H9 (cell line): ENCODE results near the gene OR6C68. TPM values are rescaled to one million over a fixed set of nuclear protein-coding genes. Genes with fewer than 3 reads are reported as not detected.
"Not testable (repeated sequence)": the region's sequence is repeated elsewhere in the genome, so short reads cannot be mapped to it uniquely, and the experiment has no call there.

Source experiments
- DNase-seq: peaks from one replicate; pipeline ENCODE4 v3.0.0-alpha.2; 2017
- H2AFZ ChIP-seq: one replicate; pipeline ENCODE4 v1.6.1; 2013; ENCODE audit warnings: mild to moderate bottlenecking, low read length, control low read depth, moderate library complexity
- H2AK5ac ChIP-seq: 2 replicates; pipeline ENCODE4 v1.6.1; 2013; ENCODE audit warnings: low read length, control low read depth, mixed read lengths; ENCODE audit not compliant: insufficient read length
- H2BK120ac ChIP-seq: one replicate; pipeline ENCODE4 v1.6.1; 2013; ENCODE audit warnings: low read depth, mild to moderate bottlenecking, low read length, control low read depth, inconsistent platforms; ENCODE audit not compliant: poor library complexity, severe bottlenecking
- H2BK12ac ChIP-seq: 2 replicates; pipeline ENCODE4 v1.6.1; 2013; ENCODE audit warnings: low read length, control low read depth, mixed read lengths, low read depth; ENCODE audit not compliant: insufficient read length
- H2BK15ac ChIP-seq: 2 replicates; pipeline ENCODE4 v1.6.1; 2013; ENCODE audit warnings: low read depth, low read length, control low read depth
- H2BK20ac ChIP-seq: one replicate; pipeline ENCODE4 v1.6.1; 2013; ENCODE audit warnings: low read depth, mild to moderate bottlenecking, low read length, control low read depth, inconsistent platforms; ENCODE audit not compliant: poor library complexity, severe bottlenecking
- H2BK5ac ChIP-seq: 2 replicates; pipeline ENCODE4 v1.6.1; 2013; ENCODE audit warnings: low read length, control low read depth, mixed read lengths; ENCODE audit not compliant: insufficient read length
- H3K14ac ChIP-seq: 2 replicates; pipeline ENCODE4 v1.6.1; 2013; ENCODE audit warnings: low read length, control low read depth; ENCODE audit not compliant: insufficient read depth
- H3K18ac ChIP-seq: 2 replicates; pipeline ENCODE4 v1.6.1; 2013; ENCODE audit warnings: low read depth, mild to moderate bottlenecking, mixed read lengths, low read length, control low read depth; ENCODE audit not compliant: insufficient read length
- H3K23ac ChIP-seq: 2 replicates; pipeline ENCODE4 v1.6.1; 2013; ENCODE audit warnings: low read length, control low read depth, mixed read lengths, low read depth; ENCODE audit not compliant: insufficient read length
- H3K23me2 ChIP-seq: 2 replicates; pipeline ENCODE4 v1.6.1; 2013; ENCODE audit warnings: low read depth, mild to moderate bottlenecking, mixed read lengths, low read length, control low read depth; ENCODE audit not compliant: insufficient read length, poor library complexity, severe bottlenecking
- H3K27ac ChIP-seq: 2 replicates; pipeline ENCODE4 v1.5.1; 2013; ENCODE audit warnings: low read length, control low read depth, mixed read lengths, low read depth; ENCODE audit not compliant: insufficient read length
- H3K27me3 ChIP-seq: 2 replicates; pipeline ENCODE4 v1.6.1; 2013; ENCODE audit warnings: low read length, control low read depth, inconsistent platforms; ENCODE audit not compliant: insufficient read depth
- H3K4ac ChIP-seq: 2 replicates; pipeline ENCODE4 v1.6.1; 2013; ENCODE audit warnings: low read depth, mild to moderate bottlenecking, control low read depth, inconsistent platforms, low read length, moderate library complexity
- H3K4me1 ChIP-seq: 2 replicates; pipeline ENCODE4 v1.6.1; 2013; ENCODE audit warnings: low read length, control low read depth, inconsistent platforms; ENCODE audit not compliant: insufficient read depth
- H3K4me2 ChIP-seq: 2 replicates; pipeline ENCODE4 v1.6.1; 2013; ENCODE audit warnings: low read length, control low read depth, mixed read lengths; ENCODE audit not compliant: insufficient read length, insufficient read depth
- H3K56ac ChIP-seq: 2 replicates; pipeline ENCODE4 v1.6.1; 2013; ENCODE audit warnings: low read depth, mild to moderate bottlenecking, mixed read lengths, low read length, control low read depth; ENCODE audit not compliant: insufficient read length
- H3K79me1 ChIP-seq: 2 replicates; pipeline ENCODE4 v1.6.1; 2013; ENCODE audit warnings: low read depth, mild to moderate bottlenecking, moderate library complexity, low read length, control low read depth, inconsistent platforms; ENCODE audit not compliant: insufficient read depth, poor library complexity, severe bottlenecking
- H3K79me2 ChIP-seq: 2 replicates; pipeline ENCODE4 v1.6.1; 2013; ENCODE audit warnings: low read length, control low read depth, inconsistent platforms; ENCODE audit not compliant: insufficient read depth
- H3K9ac ChIP-seq: 2 replicates; pipeline ENCODE4 v1.6.1; 2013; ENCODE audit warnings: low read length, control low read depth, mixed read lengths; ENCODE audit not compliant: insufficient read length; ENCODE audit errors: extremely low read depth
- H3K9me3 ChIP-seq: one replicate; pipeline ENCODE4 v1.6.1; 2013; ENCODE audit warnings: low read depth, low read length, inconsistent platforms; ENCODE audit not compliant: control insufficient read depth
- H3T11ph ChIP-seq: one replicate; pipeline ENCODE4 v1.6.1; 2013; ENCODE audit warnings: mild to moderate bottlenecking, low read length, control low read depth, inconsistent platforms
- H4K20me1 ChIP-seq: one replicate; pipeline ENCODE4 v1.6.1; 2013; ENCODE audit not compliant: control insufficient read depth, insufficient read length, insufficient read depth
- H4K5ac ChIP-seq: 2 replicates; pipeline ENCODE4 v1.6.1; 2013; ENCODE audit warnings: low read depth, mild to moderate bottlenecking, mixed read lengths, low read length, control low read depth; ENCODE audit not compliant: insufficient read length
- H4K8ac ChIP-seq: replicated peaks from 2 replicates; pipeline ENCODE4 v1.6.1; 2013; ENCODE audit warnings: low read length, control low read depth, mixed read lengths, low read depth; ENCODE audit not compliant: insufficient read length
- H4K91ac ChIP-seq: 2 replicates; pipeline ENCODE4 v1.6.1; 2013; ENCODE audit warnings: low read depth, mild to moderate bottlenecking, moderate library complexity, mixed read lengths, low read length, control low read depth; ENCODE audit not compliant: insufficient read length
- H3K27ac Mint-ChIP-seq, 3 experiments: 2 replicates in 2 of 3; 3 replicates in 1 of 3; pipeline ENCODE4 v1.8.0; 2020 to 2021; ENCODE audit warnings: mixed read lengths in 3 of 3, mild to moderate bottlenecking in 1 of 3, moderate library complexity in 1 of 3
- H3K27me3 Mint-ChIP-seq: 2 replicates; pipeline ENCODE4 v1.8.0; 2021; ENCODE audit warnings: low read depth, mild to moderate bottlenecking, moderate library complexity, mixed read lengths
- H3K36me3 Mint-ChIP-seq, 3 experiments: 2 replicates in 2 of 3; 3 replicates in 1 of 3; pipeline ENCODE4 v1.8.0; 2020 to 2021; ENCODE audit warnings: low read depth in 3 of 3, mixed read lengths in 3 of 3; ENCODE audit not compliant: insufficient read depth in 1 of 3
- H3K4me1 Mint-ChIP-seq, 2 experiments: 2 replicates each; pipeline ENCODE4 v1.8.0; 2020; ENCODE audit warnings: mixed read lengths in 2 of 2
- H3K4me3 Mint-ChIP-seq, 2 experiments: 2 replicates in 1 of 2; 3 replicates in 1 of 2; pipeline ENCODE4 v1.8.0; 2020 to 2021; ENCODE audit warnings: mild to moderate bottlenecking in 2 of 2, mixed read lengths in 2 of 2, moderate library complexity in 1 of 2
- H3K9me3 Mint-ChIP-seq, 2 experiments: 2 replicates in 1 of 2; 3 replicates in 1 of 2; pipeline ENCODE4 v1.8.0; 2020; ENCODE audit warnings: mild to moderate bottlenecking in 2 of 2, mixed read lengths in 2 of 2, moderate library complexity in 1 of 2
- WGBS: extraction: QIAGEN DNeasy Blood & Tissue Kit; methylation state at CpG from one replicate; pipeline ENCODE4 v1.1.7; 2013; ENCODE audit warnings: missing lambda C conversion rate, low lambda C conversion rate, mixed read lengths; ENCODE audit not compliant: insufficient read length; ENCODE audit errors: extremely low coverage; 5-methylcytosine and 5-hydroxymethylcytosine counted together
- total RNA-seq: library from RNA; stranded (reverse); gene quantifications from 2 replicates; pipeline ENCODE4 v1.2.1, GENCODE V29; 2021
- TF ChIP-seq, protein P1 (sequence below): fragments of 200-600 bp; sonication (generic); conservative IDR thresholded peaks from 3 replicates; pipeline ENCODE4 v1.8.0; 2021; ENCODE audit warnings: antibody characterized with exemption, mild to moderate bottlenecking

Gene OR6C68
- total RNA-seq, 1 experiment from 2014 or later: not detected

DNA sequence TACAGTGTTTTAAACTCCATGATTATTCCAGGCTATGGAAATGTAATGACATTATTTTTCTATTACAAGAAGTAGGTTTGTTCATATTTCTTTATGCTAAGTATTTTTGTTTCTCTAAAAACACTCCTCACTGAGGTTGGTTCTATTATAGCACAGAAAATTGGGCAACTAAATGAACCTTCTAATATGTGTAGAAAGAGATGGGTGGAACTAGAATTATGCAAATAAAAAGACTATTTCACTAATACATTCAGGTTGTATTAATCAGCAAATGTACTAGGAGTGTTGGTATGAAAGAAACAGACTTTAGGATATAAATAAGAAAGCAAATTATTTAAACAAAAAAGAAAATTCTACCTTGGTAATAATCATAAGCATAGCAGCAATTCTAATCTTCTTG is 43.4 kb upstream of the OR6C68 start:
- H2AK5ac ChIP-seq: no peak overlapping the region
- no peak overlapping the region for H3K27ac Mint-ChIP-seq

DNA sequence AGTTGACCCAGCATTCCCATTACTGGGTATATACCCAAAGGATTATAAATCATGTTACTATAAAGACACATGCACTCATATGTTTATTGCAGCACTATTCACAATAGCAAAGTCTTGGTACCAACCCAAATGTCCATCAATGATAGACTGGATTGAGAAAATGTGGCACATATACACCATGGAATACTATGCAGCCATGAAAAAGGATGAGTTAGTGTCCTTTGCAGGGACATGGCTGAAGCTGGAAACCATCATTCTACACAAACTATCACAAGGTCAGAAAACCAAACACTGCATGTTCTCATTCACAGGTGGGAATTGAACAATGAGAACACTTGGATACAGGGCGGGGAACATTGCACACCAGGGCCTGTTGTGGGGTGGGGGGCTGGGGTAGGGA is 27.3 kb upstream of the OR6C68 start:
- not testable (repeated sequence) for H3K56ac ChIP-seq, H4K20me1 ChIP-seq, H3K14ac ChIP-seq, H3K36me3 Mint-ChIP-seq, H3K9me3 ChIP-seq, H2BK15ac ChIP-seq, H2BK12ac ChIP-seq, H2BK120ac ChIP-seq, H3K23me2 ChIP-seq, H3K4me1 ChIP-seq, H3T11ph ChIP-seq, H3K9me3 Mint-ChIP-seq, H3K4me2 ChIP-seq, H3K4me3 Mint-ChIP-seq, H4K91ac ChIP-seq, DNase-seq, H3K27me3 Mint-ChIP-seq, H3K23ac ChIP-seq, H2AFZ ChIP-seq, H3K4ac ChIP-seq, H3K9ac ChIP-seq, H3K27me3 ChIP-seq, H3K4me1 Mint-ChIP-seq, H3K79me1 ChIP-seq, H3K27ac Mint-ChIP-seq, H2BK20ac ChIP-seq, H3K79me2 ChIP-seq, H2BK5ac ChIP-seq, H4K8ac ChIP-seq, H4K5ac ChIP-seq, H2AK5ac ChIP-seq, H3K27ac ChIP-seq, H3K18ac ChIP-seq
- WGBS: no CpG with 5 or more reads among the region's 1 CpG

More for the DNA sequence above, 43.4 kb upstream of the OR6C68 start:
- H4K20me1 ChIP-seq: no peaks in the 10 kb centered on the region
- H3K27me3 Mint-ChIP-seq: 0 out of 2 replicates have a peak, but pooled peaks cover 1% of the 10 kb centered on the region
- H3K56ac ChIP-seq: no peak overlapping the region
- H3K27me3 ChIP-seq: no peaks in the 10 kb centered on the region
- no peak overlapping the region for H2BK20ac ChIP-seq
- no peak overlapping the region for H2BK5ac ChIP-seq
- TF ChIP-seq, protein P1, sequence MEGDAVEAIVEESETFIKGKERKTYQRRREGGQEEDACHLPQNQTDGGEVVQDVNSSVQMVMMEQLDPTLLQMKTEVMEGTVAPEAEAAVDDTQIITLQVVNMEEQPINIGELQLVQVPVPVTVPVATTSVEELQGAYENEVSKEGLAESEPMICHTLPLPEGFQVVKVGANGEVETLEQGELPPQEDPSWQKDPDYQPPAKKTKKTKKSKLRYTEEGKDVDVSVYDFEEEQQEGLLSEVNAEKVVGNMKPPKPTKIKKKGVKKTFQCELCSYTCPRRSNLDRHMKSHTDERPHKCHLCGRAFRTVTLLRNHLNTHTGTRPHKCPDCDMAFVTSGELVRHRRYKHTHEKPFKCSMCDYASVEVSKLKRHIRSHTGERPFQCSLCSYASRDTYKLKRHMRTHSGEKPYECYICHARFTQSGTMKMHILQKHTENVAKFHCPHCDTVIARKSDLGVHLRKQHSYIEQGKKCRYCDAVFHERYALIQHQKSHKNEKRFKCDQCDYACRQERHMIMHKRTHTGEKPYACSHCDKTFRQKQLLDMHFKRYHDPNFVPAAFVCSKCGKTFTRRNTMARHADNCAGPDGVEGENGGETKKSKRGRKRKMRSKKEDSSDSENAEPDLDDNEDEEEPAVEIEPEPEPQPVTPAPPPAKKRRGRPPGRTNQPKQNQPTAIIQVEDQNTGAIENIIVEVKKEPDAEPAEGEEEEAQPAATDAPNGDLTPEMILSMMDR: no peak
- no peak overlapping the region for H3K9ac ChIP-seq
- H3K79me1 ChIP-seq: no peaks in the 10 kb centered on the region
- H3K79me2 ChIP-seq: no peaks in the 10 kb centered on the region
- no peak overlapping the region for H3K27ac ChIP-seq
- no peak overlapping the region for H2AFZ ChIP-seq
- H3K23me2 ChIP-seq: no peaks in the 10 kb centered on the region
- no peak overlapping the region for H3K4me2 ChIP-seq
- no peak overlapping the region for H2BK120ac ChIP-seq
- no peak overlapping the region for H3K4ac ChIP-seq
- no peaks in the 10 kb centered on the region for H3K36me3 Mint-ChIP-seq
- no peaks in the 10 kb centered on the region for H3K4me1 ChIP-seq
- no peak overlapping the region for H4K91ac ChIP-seq
- no peak overlapping the region for H4K8ac ChIP-seq
- H3K4me1 Mint-ChIP-seq: no peaks in the 10 kb centered on the region
- H2BK15ac ChIP-seq: no peak overlapping the region
- no peak overlapping the region for H4K5ac ChIP-seq
- H3K14ac ChIP-seq: no peak overlapping the region
- no peaks in the 10 kb centered on the region for H3K9me3 Mint-ChIP-seq
- no peak overlapping the region for H3K23ac ChIP-seq
- H3T11ph ChIP-seq: no peak overlapping the region
- no peak for DNase-seq
- H2BK12ac ChIP-seq: no peak overlapping the region
- H3K9me3 ChIP-seq: no peaks in the 10 kb centered on the region
- no peak overlapping the region for H3K18ac ChIP-seq
- no peak overlapping the region for H3K4me3 Mint-ChIP-seq
